ENCODE measurements around the gene NRSN2. TPM values are rescaled to one million over a fixed set of nuclear protein-coding genes. Genes with fewer than 3 reads are reported as not detected.
A peak's percentile ranks its signal among the peaks of the same experiment; 100 is the strongest.
"Not testable (repeated sequence)": the region's sequence is repeated elsewhere in the genome, so short reads cannot be mapped to it uniquely, and the experiment has no call there.

Gene NRSN2
- total and polyA plus RNA-seq, 12 donors: 12.1 to 53.9 (median 20.0) TPM

- H3K27me3 ChIP-seq: no peaks in the 10 kb centered on the region
- no peak for DNase-seq
- no peaks in the 10 kb centered on the region for H3K9me3 ChIP-seq
- no peak overlapping the region for H3K4me3 ChIP-seq
- WGBS, 2 donors: 84 to 85% methylated on average over 7 of the region's 7 CpGs
- H3K4me1 ChIP-seq: peaks cover 0 to 34% (median 28%) of the 10 kb centered on the region in 9 donors
- H3K36me3 ChIP-seq: no peaks in the 10 kb centered on the region
- TF ChIP-seq, protein P1, sequence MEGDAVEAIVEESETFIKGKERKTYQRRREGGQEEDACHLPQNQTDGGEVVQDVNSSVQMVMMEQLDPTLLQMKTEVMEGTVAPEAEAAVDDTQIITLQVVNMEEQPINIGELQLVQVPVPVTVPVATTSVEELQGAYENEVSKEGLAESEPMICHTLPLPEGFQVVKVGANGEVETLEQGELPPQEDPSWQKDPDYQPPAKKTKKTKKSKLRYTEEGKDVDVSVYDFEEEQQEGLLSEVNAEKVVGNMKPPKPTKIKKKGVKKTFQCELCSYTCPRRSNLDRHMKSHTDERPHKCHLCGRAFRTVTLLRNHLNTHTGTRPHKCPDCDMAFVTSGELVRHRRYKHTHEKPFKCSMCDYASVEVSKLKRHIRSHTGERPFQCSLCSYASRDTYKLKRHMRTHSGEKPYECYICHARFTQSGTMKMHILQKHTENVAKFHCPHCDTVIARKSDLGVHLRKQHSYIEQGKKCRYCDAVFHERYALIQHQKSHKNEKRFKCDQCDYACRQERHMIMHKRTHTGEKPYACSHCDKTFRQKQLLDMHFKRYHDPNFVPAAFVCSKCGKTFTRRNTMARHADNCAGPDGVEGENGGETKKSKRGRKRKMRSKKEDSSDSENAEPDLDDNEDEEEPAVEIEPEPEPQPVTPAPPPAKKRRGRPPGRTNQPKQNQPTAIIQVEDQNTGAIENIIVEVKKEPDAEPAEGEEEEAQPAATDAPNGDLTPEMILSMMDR (IDR thresholded peaks at IDR 0.05): no peak
- ATAC-seq: no peak
- H3K27ac ChIP-seq: no peak overlapping the region
- intact Hi-C loops (cut with DNase I): no loop called here
Observed at GRCh38 chr20:370151-370600, 23.3 kb downstream of the NRSN2 start.

DNA sequence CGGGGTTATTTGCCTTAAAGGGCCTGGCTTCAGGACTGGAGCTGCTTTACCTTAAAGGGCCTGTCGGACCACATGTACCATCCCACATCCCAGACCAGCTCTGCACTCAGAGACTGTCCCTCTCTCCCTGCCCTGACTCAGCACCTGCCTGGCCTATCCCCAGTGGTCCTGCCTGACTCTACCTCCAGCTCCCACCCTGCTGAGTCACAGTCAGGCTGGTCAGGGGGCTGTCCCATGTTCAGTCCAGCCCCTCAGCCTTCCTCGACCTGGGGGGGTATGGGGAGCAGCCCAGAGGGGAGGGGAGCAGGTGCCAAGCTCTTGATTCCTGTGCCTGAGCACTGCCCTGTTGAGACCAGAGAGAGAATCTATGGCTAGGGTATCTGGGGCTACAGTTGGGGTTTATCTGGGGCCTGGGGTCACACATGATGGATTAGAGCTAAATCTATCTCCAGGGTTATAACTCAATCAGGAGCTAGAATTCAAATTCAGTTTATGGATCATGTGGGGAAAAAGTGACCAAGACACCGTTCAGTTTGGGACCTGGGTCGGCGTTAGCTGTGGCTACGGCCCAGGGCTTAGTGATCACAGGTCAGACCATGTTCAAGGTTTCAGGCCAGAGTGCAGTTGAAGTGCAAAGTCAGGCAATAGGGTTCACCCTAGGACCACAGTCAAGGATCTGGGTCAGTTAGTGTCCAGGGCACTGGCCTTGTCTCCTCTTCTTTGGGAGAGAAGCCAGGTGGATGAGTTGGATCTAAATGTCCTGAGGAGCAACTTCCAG, 24.3 kb downstream of the NRSN2 start:
- no peaks in the 10 kb centered on the region for H3K27me3 ChIP-seq
- no peaks in the 10 kb centered on the region for H3K36me3 ChIP-seq
- peak overlapping the region in 6 of 10 donors; percentile 32 to 81 (median 62) for H3K27ac ChIP-seq
- no peak overlapping the region for H3K4me3 ChIP-seq
- no peaks in the 10 kb centered on the region for H3K9me3 ChIP-seq
- DNase-seq (no peak), ATAC-seq (peak in 2 of 8 donors; percentile 6 to 15)
- intact Hi-C loops (cut with DNase I): no loop called here
- TF ChIP-seq, protein P1 (IDR thresholded peaks at IDR 0.05): no peak
- peaks cover 0 to 34% (median 28%) of the 10 kb centered on the region in 9 donors for H3K4me1 ChIP-seq
- 86 to 87% methylated on average over 7 of the region's 7 CpGs for WGBS, 2 donors

- TF ChIP-seq, protein P1 (IDR thresholded peaks at IDR 0.05): no peak
- intact Hi-C loops (cut with DNase I): no loop called here
- peak; percentile 77 to 88 (median 80) for ATAC-seq
- Histone ChIP-seq H3K27ac (peak overlapping the region in 7 of 10 donors; percentile 32 to 81 (median 61)), H3K27me3 (no peaks in the 10 kb centered on the region), H3K36me3 (no peaks in the 10 kb centered on the region), H3K4me3 (no peak overlapping the region), H3K9me3 (no peaks in the 10 kb centered on the region), H3K4me1 (peaks cover 0 to 34% (median 28%) of the 10 kb centered on the region in 9 donors)
- 50 to 63% methylated on average over 10 of the region's 10 CpGs for WGBS, 2 donors
- DNase-seq: peak; percentile 72 to 76
Observed at GRCh38 chr20:371755-372542, 25.0 kb downstream of the NRSN2 start.

DNA sequence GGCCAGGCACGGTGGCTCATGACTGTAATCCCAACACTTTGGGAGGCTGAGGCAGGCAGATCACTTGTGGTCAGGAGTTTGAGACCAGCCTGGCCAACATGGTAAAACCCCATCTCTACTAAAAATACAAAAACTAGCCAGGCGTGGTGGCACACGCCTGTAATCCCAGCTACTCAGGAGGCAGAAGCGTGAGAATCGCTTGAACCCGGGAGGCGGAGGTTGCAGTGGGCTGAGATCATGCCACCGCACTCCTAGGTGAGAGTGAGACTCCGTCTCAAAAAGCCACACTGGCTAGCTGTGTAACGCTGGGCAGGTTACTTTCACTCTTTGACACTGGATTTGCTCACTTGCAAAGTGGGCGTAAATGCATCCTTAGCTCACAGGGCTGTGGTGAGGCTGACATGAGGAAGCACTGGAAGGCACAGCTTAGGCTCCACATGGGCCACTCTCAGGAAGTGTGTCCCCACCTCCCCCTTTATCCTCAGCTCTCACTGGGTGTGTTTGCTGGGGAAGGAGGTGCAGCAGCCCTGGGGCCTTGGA, 25.7 kb downstream of the NRSN2 start:
- ATAC-seq: peak in 2 of 8 donors; percentile 5
- intact Hi-C loops (cut with DNase I): not testable (repeated sequence)
- peak overlapping the region in 8 of 10 donors; percentile 17 to 81 (median 58) for H3K27ac ChIP-seq

More for the DNA sequence above, 25.7 kb downstream of the NRSN2 start:
- H3K27me3 ChIP-seq, DNase-seq, H3K36me3 ChIP-seq, H3K9me3 ChIP-seq, H3K4me3 ChIP-seq: not testable (repeated sequence)
- WGBS, 2 donors: 85 to 87% methylated on average over 11 of the region's 11 CpGs
- peaks cover 0 to 34% (median 28%) of the 10 kb centered on the region in 9 donors for H3K4me1 ChIP-seq
